K562 (cell line): ENCODE measurements around the gene GJC2. TPM values are rescaled to one million over a fixed set of nuclear protein-coding genes. Genes with fewer than 3 reads are reported as not detected.
A peak's percentile ranks its signal among the peaks of the same experiment; 100 is the strongest.

Experiments used
- CEBPG ChIP-seq, 3 experiments: fragments of 200-800 bp in 1 of 3; sonication (Bioruptor generic) in 1 of 3; sonication (generic) in 1 of 3; formaldehyde crosslinking in 1 of 3; IDR thresholded peaks in 2 of 3; conservative IDR thresholded peaks in 1 of 3; 2 replicates each; pipeline versions ENCODE4 v1.6.1 to v1.8.0; 2016 to 2022; ENCODE audit warnings: missing compliant biosample characterization in 2 of 3, missing genetic modification characterization in 2 of 3, mild to moderate bottlenecking in 1 of 3, missing genetic modification reagents in 1 of 3
- FOXM1 ChIP-seq, 2 experiments: fragments of 450-650 bp in 1 of 2; sonication (generic) in 1 of 2; formaldehyde crosslinking in 1 of 2; IDR thresholded peaks; 2 replicates each; pipeline versions ENCODE4 v1.6.1 to v1.9.0; 2017 to 2022; ENCODE audit warnings: low read depth in 2 of 2, mild to moderate bottlenecking in 2 of 2, missing genetic modification reagents in 1 of 2, moderate library complexity in 1 of 2
- GTF3C2 ChIP-seq: IDR thresholded peaks from 3 replicates; pipeline ENCODE4 v1.6.1; 2011; ENCODE audit warnings: borderline replicate concordance, mild to moderate bottlenecking, moderate library complexity; ENCODE audit not compliant: insufficient read length; ENCODE audit errors: extremely low read depth
- NFATC3 ChIP-seq: fragments of 450-650 bp; IDR thresholded peaks from 2 replicates; pipeline ENCODE4 v1.6.1; 2017; ENCODE audit warnings: mild to moderate bottlenecking
- RBBP5 ChIP-seq: fragments of 200-600 bp; sonication (generic); IDR thresholded peaks from 2 replicates; pipeline ENCODE4 v1.6.1; 2012; ENCODE audit warnings: borderline replicate concordance, mild to moderate bottlenecking, low read length, control low read depth, inconsistent platforms; ENCODE audit not compliant: insufficient read depth, poor library complexity, severe bottlenecking
- RBM22 ChIP-seq: fragments of 200-400 bp; formaldehyde crosslinking; IDR thresholded peaks from 2 replicates; pipeline ENCODE4 v1.6.1; 2018; ENCODE audit warnings: low read length, low read depth; ENCODE audit not compliant: poor library complexity, severe bottlenecking
- ZBTB7A ChIP-seq: IDR thresholded peaks from 2 replicates; pipeline ENCODE4 v1.6.1; 2011; ENCODE audit warnings: low read depth, mild to moderate bottlenecking, low read length, moderate library complexity, borderline replicate concordance; ENCODE audit not compliant: control insufficient read depth
- ZNF140 ChIP-seq: fragments of 250-450 bp; sonication (Bioruptor Pico); IDR thresholded peaks from 2 replicates; pipeline ENCODE4 v1.8.0; 2021; ENCODE audit warnings: moderate library complexity, mild to moderate bottlenecking, inconsistent platforms
- polyA plus RNA-seq, 8 experiments: library from polyadenylated mRNA; depleted of rRNA in 4 of 8; stranded (reverse) in 5 of 8; unstranded in 3 of 8; fragments of >200 nt; fragmentation: Nextera tagmentation in 2 of 8; fragmentation: Illumina TruSeq in 1 of 8; extraction: Ambion mirVana in 2 of 8; extraction: Trizol in 1 of 8; gene quantifications; 2 replicates each; pipeline versions ENCODE4 v1.2.1 to v1.2.3, GENCODE V29; 2011 to 2014; ENCODE audit warnings: inconsistent platforms in 1 of 8, missing spikeins in 1 of 8
- total RNA-seq, 7 experiments: library from RNA; depleted of rRNA in 6 of 7; stranded (reverse); fragments of >200 nt in 6 of 7; fragmentation: Illumina TruSeq in 2 of 7; extraction: Trizol in 2 of 7; gene quantifications; 2 replicates each; pipeline versions ENCODE4 v1.2.1 to v1.2.3, GENCODE V29; 2011 to 2021; ENCODE audit warnings: low replicate concordance in 1 of 7
- TF ChIP-seq, protein P1 (sequence below), 2 experiments: fragments of 450-650 bp in 1 of 2; sonication (generic) in 1 of 2; formaldehyde crosslinking in 1 of 2; IDR thresholded peaks; 2 replicates each; pipeline versions ENCODE4 v1.7.1 to v1.9.0; 2016 to 2022; ENCODE audit warnings: inconsistent platforms in 1 of 2, mild to moderate bottlenecking in 1 of 2, missing genetic modification reagents in 1 of 2

The GJC2 gene
- total and polyA plus RNA-seq, 9 of the 15 experiments (the other 6 are each of a cell fraction or from before 2014, with no cell fraction given) = 0.03 to 0.62 (median 0.11) TPM; not detected in 2

GRCh38 chr1:228109073-228109961 is 40.4 kb upstream of the GJC2 start, which contains the start of gene MRPL55 (continued):
- no peak for TF ChIP-seq FOXM1 (IDR thresholded peaks at IDR 0.05; ENCODE audit: low read depth)
- peak; percentile 72; the same call in 1 of the 2 replicates for TF ChIP-seq FOXM1 (CRISPR knock-in tag; IDR thresholded peaks at IDR 0.05; ENCODE audit: low read depth)
- peak; percentile 90 for TF ChIP-seq RBBP5
- TF ChIP-seq NFATC3 = no peak
- no peak for TF ChIP-seq GTF3C2
- TF ChIP-seq, protein P1, sequence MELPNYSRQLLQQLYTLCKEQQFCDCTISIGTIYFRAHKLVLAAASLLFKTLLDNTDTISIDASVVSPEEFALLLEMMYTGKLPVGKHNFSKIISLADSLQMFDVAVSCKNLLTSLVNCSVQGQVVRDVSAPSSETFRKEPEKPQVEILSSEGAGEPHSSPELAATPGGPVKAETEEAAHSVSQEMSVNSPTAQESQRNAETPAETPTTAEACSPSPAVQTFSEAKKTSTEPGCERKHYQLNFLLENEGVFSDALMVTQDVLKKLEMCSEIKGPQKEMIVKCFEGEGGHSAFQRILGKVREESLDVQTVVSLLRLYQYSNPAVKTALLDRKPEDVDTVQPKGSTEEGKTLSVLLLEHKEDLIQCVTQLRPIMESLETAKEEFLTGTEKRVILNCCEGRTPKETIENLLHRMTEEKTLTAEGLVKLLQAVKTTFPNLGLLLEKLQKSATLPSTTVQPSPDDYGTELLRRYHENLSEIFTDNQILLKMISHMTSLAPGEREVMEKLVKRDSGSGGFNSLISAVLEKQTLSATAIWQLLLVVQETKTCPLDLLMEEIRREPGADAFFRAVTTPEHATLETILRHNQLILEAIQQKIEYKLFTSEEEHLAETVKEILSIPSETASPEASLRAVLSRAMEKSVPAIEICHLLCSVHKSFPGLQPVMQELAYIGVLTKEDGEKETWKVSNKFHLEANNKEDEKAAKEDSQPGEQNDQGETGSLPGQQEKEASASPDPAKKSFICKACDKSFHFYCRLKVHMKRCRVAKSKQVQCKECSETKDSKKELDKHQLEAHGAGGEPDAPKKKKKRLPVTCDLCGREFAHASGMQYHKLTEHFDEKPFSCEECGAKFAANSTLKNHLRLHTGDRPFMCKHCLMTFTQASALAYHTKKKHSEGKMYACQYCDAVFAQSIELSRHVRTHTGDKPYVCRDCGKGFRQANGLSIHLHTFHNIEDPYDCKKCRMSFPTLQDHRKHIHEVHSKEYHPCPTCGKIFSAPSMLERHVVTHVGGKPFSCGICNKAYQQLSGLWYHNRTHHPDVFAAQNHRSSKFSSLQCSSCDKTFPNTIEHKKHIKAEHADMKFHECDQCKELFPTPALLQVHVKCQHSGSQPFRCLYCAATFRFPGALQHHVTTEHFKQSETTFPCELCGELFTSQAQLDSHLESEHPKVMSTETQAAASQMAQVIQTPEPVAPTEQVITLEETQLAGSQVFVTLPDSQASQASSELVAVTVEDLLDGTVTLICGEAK (IDR thresholded peaks at IDR 0.05) = peak; percentile 15; the same call in 1 of the 2 replicates
- TF ChIP-seq, protein P1 (CRISPR knock-in tag; IDR thresholded peaks at IDR 0.05) = no peak
- no peak for TF ChIP-seq ZNF140
- peak; percentile 52 for TF ChIP-seq RBM22
- peak; percentile 95 for TF ChIP-seq CEBPG (CRISPR knock-in tag; IDR thresholded peaks at IDR 0.05)
- peak; percentile 90 for TF ChIP-seq CEBPG (tag; conservative IDR thresholded peaks at IDR 0.05 in 1 of 2, IDR thresholded peaks at IDR 0.05 in 1 of 2)
- TF ChIP-seq ZBTB7A = peak; percentile 79
